Pancreas (tissue), 10 donors: ENCODE data around the gene CDA. TPM values are rescaled to one million over a fixed set of nuclear protein-coding genes. Genes with fewer than 3 reads are reported as not detected.

ENCODE experiments used
- ATAC-seq, 4 donors: fragments of 200-7000 bp; cut with Tn5 transposase; one replicate each; pipeline versions ENCODE4 v1.8.0 to v1.9.1; 2020; ENCODE audit warnings: mild to moderate bottlenecking in 4 of 4, moderate library complexity in 4 of 4
- DNase-seq, 6 donors: peaks; one replicate each; pipeline ENCODE4 v3.0.0-alpha.2; 2020
- FAIRE-seq: peaks from 2 replicates; lab custom pipeline; 2012; peaks lifted over from hg19 to GRCh38; lab: Jason Lieb, UNC
- H3K27ac ChIP-seq, 4 donors: fragments of 200-600 bp; sonication (generic); 1 replicate in 3 of 4; 2 replicates in 1 of 4; pipeline versions ENCODE4 v1.5.0 to v1.8.0; 2020
- H3K27me3 ChIP-seq, 4 donors: fragments of 200-600 bp; one replicate each; pipeline ENCODE4 v1.8.0; 2021
- H3K36me3 ChIP-seq, 3 donors: fragments of 200-600 bp; sonication (generic) in 1 of 3; one replicate each; pipeline versions ENCODE4 v1.5.0 to v1.8.0; 2020 to 2021
- H3K4me1 ChIP-seq, 3 donors: fragments of 200-600 bp; one replicate each; pipeline ENCODE4 v1.8.0; 2021
- H3K4me3 ChIP-seq, 4 donors: fragments of 200-600 bp; sonication (generic) in 2 of 4; one replicate each; pipeline versions ENCODE4 v1.5.0 to v1.8.0; 2020 to 2021
- H3K9me3 ChIP-seq, 4 donors: fragments of 200-600 bp; one replicate each; pipeline ENCODE4 v1.8.0; 2021
- WGBS, 2 donors: extraction: QIAGEN DNeasy Blood & Tissue Kit; methylation state at CpG; one replicate each; pipeline ENCODE4 v1.1.7; 2013; 5-methylcytosine and 5-hydroxymethylcytosine counted together
- intact Hi-C, 3 donors: fragments of 100-400 bp; cut with DNase I; formaldehyde crosslinking; loops; one replicate each; pipeline versions ENCODE4 v1.11.1 to v1.14.2; 2022
- polyA plus RNA-seq, 2 donors: library from polyadenylated mRNA; stranded (reverse); fragments of 200-250 nt; gene quantifications; one replicate each; pipeline ENCODE4 v1.2.3, GENCODE V29; 2013
- total RNA-seq, 6 donors: library from RNA; stranded (reverse); fragmentation: NEBNext Ultra II Directional in 4 of 6; extraction: Animal tissue kit (Norgen Biotek cat#: 25700) in 4 of 6; gene quantifications; one replicate each; pipeline versions ENCODE4 v1.2.1 to v1.2.4, GENCODE V29; 2021 to 2023
- TF ChIP-seq, protein P1 (sequence below), 4 donors: fragments of 200-600 bp; sonication (generic) in 3 of 4; IDR thresholded peaks; one replicate each; pipeline versions ENCODE4 v1.5.0 to v1.8.0; 2021; ENCODE audit warnings: antibody characterized with exemption in 4 of 4
- donor health status: healthy with polysubstance abuse.
- donor health status: DM: no; HTN: no; CAD: no; lungs with moderate emphysema.
- donor health status: DM: no; HTN: no; CAD: no.
- donor health status: control.
- donor health status: control.
- donor health status: Bipolar disorder and iron deficiency.
- donor health status: DM: yes; HTN: yes; CAD: no.
- donor health status: DM: no; HTN: no; CAD: no.
- donor health status: DM: no; HTN: no; CAD: no.
- donor health status: DM: yes; HTN: yes; CAD: no.

Gene CDA
- total and polyA plus RNA-seq, 8 donors, result 0.16 to 1.2 (median 0.49) TPM; not detected in 1

DNA sequence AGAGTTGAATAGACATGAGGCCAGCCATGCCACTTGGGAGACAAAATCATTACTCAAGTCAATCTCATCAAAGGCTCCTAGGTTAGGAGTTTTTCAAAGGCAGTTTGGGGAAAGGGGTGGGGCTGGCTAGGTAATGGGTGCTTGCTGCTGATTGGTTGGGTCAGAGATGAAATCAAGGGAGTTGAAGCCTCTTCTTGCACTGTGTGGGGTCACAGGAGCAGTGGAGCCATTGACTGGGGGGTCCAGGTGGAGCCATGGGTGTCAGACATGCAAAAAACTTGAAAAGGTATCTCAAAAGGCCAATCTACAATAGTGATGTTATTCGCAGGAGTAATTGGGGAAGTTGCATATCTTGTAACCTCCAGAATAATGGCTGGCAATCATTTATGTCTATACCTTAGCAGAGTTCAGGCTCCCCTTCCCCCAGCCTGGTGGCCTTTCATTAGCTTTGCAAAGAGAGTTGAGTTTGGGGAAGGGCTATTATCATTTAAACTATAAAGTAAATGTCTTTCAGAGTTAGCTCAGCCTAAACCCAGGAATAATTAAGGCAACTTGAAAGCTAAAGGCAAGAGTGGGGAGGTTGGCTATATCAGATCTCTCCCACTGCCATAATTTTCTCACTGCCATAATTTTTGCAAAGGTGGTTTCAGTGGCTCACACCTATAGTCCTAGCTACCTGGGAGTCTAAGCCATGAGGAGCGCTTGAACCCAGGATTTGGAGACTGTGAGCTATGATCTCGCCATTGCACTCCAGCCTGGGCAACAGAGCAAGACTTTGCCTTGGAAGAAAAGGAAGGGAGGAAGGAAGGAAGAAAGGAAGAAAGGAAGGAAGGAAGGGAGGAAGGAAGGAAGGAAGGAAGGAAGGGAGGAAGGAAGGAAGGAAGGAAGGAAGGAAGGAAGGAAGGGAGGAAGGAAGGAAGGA is 36.5 kb downstream of the CDA start:
- DNase-seq (no peak), FAIRE-seq (no peak), ATAC-seq (no peak)
- intact Hi-C loops, result no loop called here
- Histone ChIP-seq H3K27me3 (no peaks in the 10 kb centered on the region), H3K27ac (no peak overlapping the region), H3K36me3 (no peaks in the 10 kb centered on the region), H3K4me1 (no peaks in the 10 kb centered on the region), H3K4me3 (no peak overlapping the region), H3K9me3 (no peaks in the 10 kb centered on the region)
- TF ChIP-seq, protein P1, sequence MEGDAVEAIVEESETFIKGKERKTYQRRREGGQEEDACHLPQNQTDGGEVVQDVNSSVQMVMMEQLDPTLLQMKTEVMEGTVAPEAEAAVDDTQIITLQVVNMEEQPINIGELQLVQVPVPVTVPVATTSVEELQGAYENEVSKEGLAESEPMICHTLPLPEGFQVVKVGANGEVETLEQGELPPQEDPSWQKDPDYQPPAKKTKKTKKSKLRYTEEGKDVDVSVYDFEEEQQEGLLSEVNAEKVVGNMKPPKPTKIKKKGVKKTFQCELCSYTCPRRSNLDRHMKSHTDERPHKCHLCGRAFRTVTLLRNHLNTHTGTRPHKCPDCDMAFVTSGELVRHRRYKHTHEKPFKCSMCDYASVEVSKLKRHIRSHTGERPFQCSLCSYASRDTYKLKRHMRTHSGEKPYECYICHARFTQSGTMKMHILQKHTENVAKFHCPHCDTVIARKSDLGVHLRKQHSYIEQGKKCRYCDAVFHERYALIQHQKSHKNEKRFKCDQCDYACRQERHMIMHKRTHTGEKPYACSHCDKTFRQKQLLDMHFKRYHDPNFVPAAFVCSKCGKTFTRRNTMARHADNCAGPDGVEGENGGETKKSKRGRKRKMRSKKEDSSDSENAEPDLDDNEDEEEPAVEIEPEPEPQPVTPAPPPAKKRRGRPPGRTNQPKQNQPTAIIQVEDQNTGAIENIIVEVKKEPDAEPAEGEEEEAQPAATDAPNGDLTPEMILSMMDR (IDR thresholded peaks at IDR 0.05), result no peak
- 67 to 72% methylated on average over 3 of the region's 3 CpGs for WGBS, 2 donors

GRCh38 chr1:20626098-20626427 is 37.2 kb downstream of the CDA start:
- no peak overlapping the region for H3K27ac ChIP-seq
- ATAC-seq, result no peak
- H3K4me3 ChIP-seq, result no peak overlapping the region
- intact Hi-C loops, result no loop called here
- DNase-seq, result no peak
- FAIRE-seq, result no peak
- no peaks in the 10 kb centered on the region for H3K9me3 ChIP-seq
- 54 to 80% methylated on average over 1 of the region's 1 CpG for WGBS, 2 donors
- H3K4me1 ChIP-seq, result no peaks in the 10 kb centered on the region
- H3K36me3 ChIP-seq, result no peaks in the 10 kb centered on the region
- TF ChIP-seq, protein P1 (IDR thresholded peaks at IDR 0.05), result no peak
- H3K27me3 ChIP-seq, result no peaks in the 10 kb centered on the region

- H3K27ac ChIP-seq, result no peak overlapping the region
- WGBS, 2 donors, result 45% methylated on average over 1 of the region's 1 CpG
- no peaks in the 10 kb centered on the region for H3K4me1 ChIP-seq
- H3K36me3 ChIP-seq, result no peaks in the 10 kb centered on the region
- FAIRE-seq (no peak), DNase-seq (no peak), ATAC-seq (no peak)
- H3K9me3 ChIP-seq, result no peaks in the 10 kb centered on the region
- H3K4me3 ChIP-seq, result no peak overlapping the region
- TF ChIP-seq, protein P1 (IDR thresholded peaks at IDR 0.05), result no peak
- no peaks in the 10 kb centered on the region for H3K27me3 ChIP-seq
- intact Hi-C loops, result no loop called here
Measured at GRCh38 chr1:20626524-20626923, 37.6 kb downstream of the CDA start.

GRCh38 chr1:20630729-20631128 is 41.8 kb downstream of the CDA start:
- H3K36me3 ChIP-seq, result no peaks in the 10 kb centered on the region
- intact Hi-C loops, result loop anchor here in 1 of 3 donors (10.0 kb wide), 1 partner anchor 106 kb away; no protein-coding TSS in a partner anchor
- ATAC-seq (no peak), FAIRE-seq (no peak), DNase-seq (no peak)
- no peak overlapping the region for H3K4me3 ChIP-seq
- no peaks in the 10 kb centered on the region for H3K9me3 ChIP-seq
- 16% methylated on average over 4 of the region's 4 CpGs for WGBS, 2 donors
- no peak overlapping the region for H3K27ac ChIP-seq
- peaks cover 0 to 7% (median 0%) of the 10 kb centered on the region in 3 donors for H3K4me1 ChIP-seq
- TF ChIP-seq, protein P1 (IDR thresholded peaks at IDR 0.05), result no peak
- no peaks in the 10 kb centered on the region for H3K27me3 ChIP-seq

DNA sequence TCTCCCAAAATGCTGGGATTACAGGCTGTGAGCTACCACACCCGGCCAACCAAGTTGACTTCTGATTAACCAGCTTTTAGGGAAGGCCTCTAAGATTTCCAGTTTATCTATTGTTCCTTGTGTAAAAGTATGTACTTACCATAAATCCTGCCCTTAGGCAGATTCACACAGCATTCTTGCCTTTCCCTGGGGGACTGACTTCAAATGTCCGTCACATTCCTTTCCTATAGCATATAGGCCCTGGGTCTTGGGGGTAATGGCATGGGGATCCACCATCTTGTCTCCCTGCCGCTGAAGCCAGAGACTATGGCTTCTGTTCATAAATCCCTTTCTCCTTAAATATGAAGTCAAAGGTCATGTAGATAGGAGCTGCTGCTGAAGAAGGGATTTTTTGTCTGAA is 43.5 kb downstream of the CDA start:
- H3K27me3 ChIP-seq, result no peaks in the 10 kb centered on the region
- intact Hi-C loops, result loop anchor here in 1 of 3 donors (10.0 kb wide), 1 partner anchor 108 kb away; no protein-coding TSS in a partner anchor
- WGBS, 2 donors, result 77 to 85% methylated on average over 3 of the region's 3 CpGs
- FAIRE-seq, result no peak
- H3K4me1 ChIP-seq, result peaks cover 0 to 7% (median 0%) of the 10 kb centered on the region in 3 donors
- ATAC-seq, result no peak
- TF ChIP-seq, protein P1 (IDR thresholded peaks at IDR 0.05), result no peak
- no peak overlapping the region for H3K4me3 ChIP-seq
- DNase-seq, result no peak
- no peak overlapping the region for H3K27ac ChIP-seq
- H3K9me3 ChIP-seq, result no peaks in the 10 kb centered on the region
- H3K36me3 ChIP-seq, result peaks cover 0 to 2% (median 0%) of the 10 kb centered on the region in 3 donors
